ENCODE data around the gene TRAFD1. TPM values are rescaled to one million over a fixed set of nuclear protein-coding genes. Genes with fewer than 3 reads are reported as not detected.

TRAFD1 gene
- total RNA-seq, 1 experiment from 2014 or later: 25.5 TPM

GRCh38 chr12:112163471-112163991 lies 38.2 kb downstream of the TRAFD1 start:
- DNase-seq (ENCODE audit: low read depth, low spot score) (no peak), ATAC-seq (no peak)
- ChIA-PET RAD21 (ENCODE audit: low non-redundant PET in 1 of 2, low total read pairs in 2 of 2, uncharacterized antibody in 2 of 2, unreplicated experiment in 2 of 2) (no interaction called here), POLR2A (no interaction called here), CTCF (no interaction called here)
- no peaks in the 10 kb centered on the region for H3K4me1 ChIP-seq (ENCODE audit: control insufficient read depth in 1 of 2, insufficient read depth in 2 of 2, low read length in 2 of 2)
- no peaks in the 10 kb centered on the region for H3K27me3 ChIP-seq (ENCODE audit: insufficient read depth, low read length)
- no peaks in the 10 kb centered on the region for H4K20me1 ChIP-seq (ENCODE audit: insufficient read depth)
- no TSS peak for BruUV-seq (replicated peaks)
- no peak overlapping the region for H2AFZ ChIP-seq (ENCODE audit: low read depth, low read length, poor library complexity, severe bottlenecking)
- no peaks in the 10 kb centered on the region for H3K9me3 ChIP-seq (ENCODE audit: control insufficient read depth in 1 of 2, insufficient read depth in 1 of 2, low read depth in 1 of 2, low read length in 2 of 2)
- no peaks in the 10 kb centered on the region for H3K9me2 ChIP-seq (ENCODE audit: insufficient read depth)
- intact Hi-C loops (cut with micrococcal nuclease): no loop called here
- H3K4me2 ChIP-seq (ENCODE audit: low read length): no peak overlapping the region
- no peaks in the 10 kb centered on the region for H3K79me2 ChIP-seq (ENCODE audit: insufficient read depth, low read length)
- no peak overlapping the region for H3K9ac ChIP-seq (ENCODE audit: low read length)
- peaks cover 0 to 9% of the 10 kb centered on the region in 2 experiments; a peak in 2 of 4 replicates for H3K36me3 ChIP-seq (ENCODE audit: control insufficient read depth in 1 of 2, insufficient read depth in 2 of 2, low read length in 2 of 2)
- H3K4me3 ChIP-seq (replicated peaks in 1 of 2; ENCODE audit: low read depth in 1 of 2, low read length in 2 of 2): no peak overlapping the region
- H3K27ac ChIP-seq (ENCODE audit: low read depth, low read length): no peak overlapping the region
- TF ChIP-seq SIN3A (IDR thresholded peaks at IDR 0.05; ENCODE audit: low read depth): no peak
- no peak for TF ChIP-seq POLR2AphosphoS5 (IDR thresholded peaks at IDR 0.05; ENCODE audit: low read depth, low read length)
- no peak for TF ChIP-seq ZFX (IDR thresholded peaks at IDR 0.05)
- no peak for TF ChIP-seq CTCF (IDR thresholded peaks at IDR 0.05 in 2 of 3, conservative IDR thresholded peaks at IDR 0.05 in 1 of 3; ENCODE audit: borderline replicate concordance in 1 of 3, insufficient read depth in 1 of 3, low read depth in 2 of 3, low read length in 2 of 3)
- TF ChIP-seq ZBTB33 (IDR thresholded peaks at IDR 0.05; ENCODE audit: extremely low read depth, insufficient replicate concordance, low read length): no peak
- TF ChIP-seq POLR2A (IDR thresholded peaks at IDR 0.05; ENCODE audit: borderline replicate concordance, extremely low read depth, insufficient read depth, insufficient read length): no peak

Data from HCT116 (cell line).